ENCODE data around the gene STAT3. TPM values are rescaled to one million over a fixed set of nuclear protein-coding genes. Genes with fewer than 3 reads are reported as not detected.
"Not testable (repeated sequence)": the region's sequence is repeated elsewhere in the genome, so short reads cannot be mapped to it uniquely, and the experiment has no call there.

STAT3 gene
- total RNA-seq, 1 experiment from 2014 or later, result 74.6 TPM

DNA sequence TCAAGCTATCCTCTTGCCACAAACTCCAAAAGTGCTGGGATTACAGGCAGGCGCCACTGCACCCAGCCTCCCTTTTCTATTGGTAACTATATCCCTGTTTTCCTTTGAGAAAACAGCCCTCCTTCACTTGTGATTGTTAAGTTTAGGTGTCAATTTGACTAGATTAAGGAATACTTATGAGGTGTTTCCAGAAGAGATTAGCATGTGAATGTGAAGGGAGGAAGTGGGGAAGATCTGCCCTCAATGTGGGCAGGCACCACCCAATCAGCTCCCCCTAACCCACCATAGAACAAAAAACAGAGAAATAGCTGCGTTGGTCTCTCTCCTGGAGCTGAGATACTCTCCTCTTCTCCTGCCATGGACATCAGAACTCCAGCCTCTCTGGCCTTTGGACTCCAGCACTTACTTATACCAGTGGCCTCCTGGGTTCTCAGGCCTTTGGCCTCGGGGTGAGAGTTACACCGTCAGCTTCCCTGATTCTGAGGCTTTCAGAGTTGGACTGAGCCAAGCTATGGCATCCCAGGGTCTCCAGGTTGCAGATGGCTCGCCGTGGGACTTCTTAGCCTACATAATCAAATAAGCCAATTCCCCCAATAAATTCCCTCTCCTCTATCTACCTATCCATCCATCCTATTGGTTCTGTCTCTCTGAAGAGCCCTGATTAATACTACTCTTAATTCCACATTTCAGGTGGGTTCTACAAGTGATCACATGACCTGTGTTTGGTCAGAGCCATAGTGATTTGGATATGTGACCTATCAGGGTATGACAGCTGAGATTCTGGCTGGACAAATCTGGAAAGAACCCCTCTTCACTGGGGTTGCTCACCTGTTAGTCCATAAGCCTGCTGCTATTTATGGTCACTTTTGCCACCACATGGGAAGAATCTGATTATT lies 12.0 kb upstream of the STAT3 start:
- Histone ChIP-seq H3F3A (ENCODE audit: insufficient read depth, low read depth) (peaks cover 41% of the 10 kb centered on the region), H2AFZ (no peak overlapping the region), H3K27ac (peak overlapping the region; percentile 29; the same call in 1 of the 2 replicates), H3K9me2 (ENCODE audit: insufficient read depth) (no peaks in the 10 kb centered on the region), H3K27me3 (ENCODE audit: insufficient read depth, low read depth) (no peaks in the 10 kb centered on the region), H3K4me1 (replicated peaks; ENCODE audit: insufficient read depth) (peaks cover 40% of the 10 kb centered on the region), H3K4me3 (no peak overlapping the region), H3K79me2 (ENCODE audit: low read depth) (peaks cover 2% of the 10 kb centered on the region; the same call in 1 of the 2 replicates), H3K36me3 (ENCODE audit: low read depth) (no peaks in the 10 kb centered on the region), H4K20me1 (ENCODE audit: insufficient read depth) (no peaks in the 10 kb centered on the region), H3K9me3 (ENCODE audit: insufficient read depth, low read depth) (no peaks in the 10 kb centered on the region), H3K4me2 (no peak overlapping the region)
- ChIA-PET CTCF (no interaction called here), POLR2A (ENCODE audit: unreplicated experiment) (no interaction called here)
- TF ChIP-seq, protein P1, sequence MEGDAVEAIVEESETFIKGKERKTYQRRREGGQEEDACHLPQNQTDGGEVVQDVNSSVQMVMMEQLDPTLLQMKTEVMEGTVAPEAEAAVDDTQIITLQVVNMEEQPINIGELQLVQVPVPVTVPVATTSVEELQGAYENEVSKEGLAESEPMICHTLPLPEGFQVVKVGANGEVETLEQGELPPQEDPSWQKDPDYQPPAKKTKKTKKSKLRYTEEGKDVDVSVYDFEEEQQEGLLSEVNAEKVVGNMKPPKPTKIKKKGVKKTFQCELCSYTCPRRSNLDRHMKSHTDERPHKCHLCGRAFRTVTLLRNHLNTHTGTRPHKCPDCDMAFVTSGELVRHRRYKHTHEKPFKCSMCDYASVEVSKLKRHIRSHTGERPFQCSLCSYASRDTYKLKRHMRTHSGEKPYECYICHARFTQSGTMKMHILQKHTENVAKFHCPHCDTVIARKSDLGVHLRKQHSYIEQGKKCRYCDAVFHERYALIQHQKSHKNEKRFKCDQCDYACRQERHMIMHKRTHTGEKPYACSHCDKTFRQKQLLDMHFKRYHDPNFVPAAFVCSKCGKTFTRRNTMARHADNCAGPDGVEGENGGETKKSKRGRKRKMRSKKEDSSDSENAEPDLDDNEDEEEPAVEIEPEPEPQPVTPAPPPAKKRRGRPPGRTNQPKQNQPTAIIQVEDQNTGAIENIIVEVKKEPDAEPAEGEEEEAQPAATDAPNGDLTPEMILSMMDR (conservative IDR thresholded peaks at IDR 0.05), result no peak
- TF ChIP-seq EZH2 (IDR thresholded peaks at IDR 0.05; ENCODE audit: low read depth), result no peak
- intact Hi-C loops (cut with micrococcal nuclease; ENCODE audit: unreplicated experiment), result no loop called here
- no TSS peak for BruUV-seq (replicated peaks)
- DNase-seq, result no peak

DNA sequence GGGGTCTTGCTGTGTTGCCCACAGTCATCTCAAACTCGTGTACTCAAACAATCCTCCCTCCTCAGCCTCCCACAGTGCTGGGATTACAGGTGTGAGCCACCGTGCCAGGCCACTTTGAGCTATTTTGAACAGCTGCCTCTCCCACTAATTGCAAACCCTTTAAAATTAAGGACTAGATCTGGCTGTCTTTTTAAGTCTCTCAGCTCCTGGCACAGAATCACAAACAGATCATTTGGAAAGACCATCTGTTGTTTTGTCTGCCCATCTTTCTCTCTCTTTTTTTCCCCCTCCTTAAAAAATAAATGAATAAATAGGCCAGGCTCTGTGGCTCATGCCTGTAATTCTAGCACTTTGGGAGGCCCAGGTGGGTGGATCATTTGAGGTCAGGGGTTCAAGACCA lies 10.9 kb upstream of the STAT3 start:
- H3K27me3 ChIP-seq (ENCODE audit: insufficient read depth, low read depth), result no peaks in the 10 kb centered on the region
- TF ChIP-seq EZH2 (IDR thresholded peaks at IDR 0.05; ENCODE audit: low read depth), result no peak
- TF ChIP-seq, protein P1 (conservative IDR thresholded peaks at IDR 0.05), result no peak
- no peak for DNase-seq
- H3K36me3 ChIP-seq (ENCODE audit: low read depth), result no peaks in the 10 kb centered on the region
- H3K4me2 ChIP-seq, result no peak overlapping the region
- peaks cover 41% of the 10 kb centered on the region for H3F3A ChIP-seq (ENCODE audit: insufficient read depth, low read depth)
- no peak overlapping the region for H3K4me3 ChIP-seq
- CTCF ChIA-PET, result no interaction called here
- no TSS peak for BruUV-seq (replicated peaks)
- H3K4me1 ChIP-seq (replicated peaks; ENCODE audit: insufficient read depth), result peaks cover 40% of the 10 kb centered on the region
- H3K27ac ChIP-seq, result peak overlapping the region; percentile 55
- H3K79me2 ChIP-seq (ENCODE audit: low read depth), result no peaks in the 10 kb centered on the region
- no peak overlapping the region for H2AFZ ChIP-seq
- POLR2A ChIA-PET (ENCODE audit: unreplicated experiment), result no interaction called here
- H3K9me3 ChIP-seq (ENCODE audit: insufficient read depth, low read depth), result no peaks in the 10 kb centered on the region
- intact Hi-C loops (cut with micrococcal nuclease; ENCODE audit: unreplicated experiment), result no loop called here
- H3K9me2 ChIP-seq (ENCODE audit: insufficient read depth), result no peaks in the 10 kb centered on the region
- H4K20me1 ChIP-seq (ENCODE audit: insufficient read depth), result no peaks in the 10 kb centered on the region

DNA sequence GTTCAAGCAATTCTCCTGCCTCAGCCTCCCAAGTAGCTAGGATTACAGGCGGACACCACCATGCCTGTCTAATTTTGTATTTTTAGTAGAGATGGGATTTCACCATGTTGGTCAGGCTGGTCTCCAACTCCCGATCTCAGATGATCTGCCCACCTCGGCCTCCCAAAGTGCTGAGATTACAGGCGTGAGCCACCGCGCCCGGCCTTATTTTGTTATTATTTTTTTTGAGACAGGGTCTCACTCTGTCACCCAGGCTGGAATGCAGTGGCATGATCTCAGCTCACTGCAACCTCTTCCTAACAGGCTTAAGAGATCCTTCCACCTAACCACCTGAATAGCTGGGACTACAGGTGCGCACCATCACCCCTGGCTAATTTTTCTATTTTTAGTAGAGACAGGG lies 7.4 kb upstream of the STAT3 start:
- H3K9me2 ChIP-seq (ENCODE audit: insufficient read depth); BruUV-seq (replicated peaks); H3K27me3 ChIP-seq (ENCODE audit: insufficient read depth, low read depth); H3K9me3 ChIP-seq (ENCODE audit: insufficient read depth, low read depth); H3K27ac ChIP-seq; H3K79me2 ChIP-seq (ENCODE audit: low read depth); H4K20me1 ChIP-seq (ENCODE audit: insufficient read depth); intact Hi-C loops (cut with micrococcal nuclease; ENCODE audit: unreplicated experiment); DNase-seq; H2AFZ ChIP-seq; H3K4me2 ChIP-seq; CTCF ChIA-PET; H3K36me3 ChIP-seq (ENCODE audit: low read depth); POLR2A ChIA-PET (ENCODE audit: unreplicated experiment); H3K4me3 ChIP-seq: not testable (repeated sequence)
- H3F3A ChIP-seq (ENCODE audit: insufficient read depth, low read depth), result peaks cover 34% of the 10 kb centered on the region
- H3K4me1 ChIP-seq (replicated peaks; ENCODE audit: insufficient read depth), result peaks cover 34% of the 10 kb centered on the region

Data from PC-9 (cell line).